Activated CD8-positive, alpha-beta memory T cell treated with anti-CD3 and anti-CD28 coated beads, Interleukin-2, amount 50 U/mL, for 48 hours (primary cell): ENCODE measurements around the gene TARBP2.
A peak's percentile ranks its signal among the peaks of the same experiment; 100 is the strongest.
"Not testable (repeated sequence)": the region's sequence is repeated elsewhere in the genome, so short reads cannot be mapped to it uniquely, and the experiment has no call there.

Experiments
- DNase-seq: peaks from one replicate; pipeline ENCODE4 v3.0.0-alpha.2; 2020

Gene TARBP2

GRCh38 chr12:53476769-53477209 is 24.3 kb upstream of the TARBP2 start:
- DNase-seq: no peak

- DNase-seq: no peak
Measured at GRCh38 chr12:53478865-53479264, 22.2 kb upstream of the TARBP2 start.

- no peak for DNase-seq
Measured at GRCh38 chr12:53479331-53479730, 21.8 kb upstream of the TARBP2 start.

- peak; percentile 56 for DNase-seq
Measured at GRCh38 chr12:53480491-53481442, 20.3 kb upstream of the TARBP2 start.

- DNase-seq: not testable (repeated sequence)
Measured at GRCh38 chr12:53481458-53481857, 19.6 kb upstream of the TARBP2 start.

- peak; percentile 56 for DNase-seq
Measured at GRCh38 chr12:53481939-53482586, 19.0 kb upstream of the TARBP2 start.

GRCh38 chr12:53482626-53483168 is 18.4 kb upstream of the TARBP2 start:
- peak; percentile 73 for DNase-seq

- peak; percentile 75 for DNase-seq
Measured at GRCh38 chr12:53483225-53483978, 17.7 kb upstream of the TARBP2 start.

GRCh38 chr12:53483979-53484377 is 17.1 kb upstream of the TARBP2 start:
- no peak for DNase-seq

GRCh38 chr12:53484686-53485575 is 16.2 kb upstream of the TARBP2 start:
- DNase-seq: no peak

GRCh38 chr12:53485955-53486735 is 14.9 kb upstream of the TARBP2 start:
- no peak for DNase-seq

GRCh38 chr12:53486736-53487487 is 14.2 kb upstream of the TARBP2 start:
- no peak for DNase-seq

GRCh38 chr12:53489242-53489864 is 11.7 kb upstream of the TARBP2 start:
- DNase-seq: no peak

- DNase-seq: no peak
Measured at GRCh38 chr12:53492188-53492587, 8.9 kb upstream of the TARBP2 start.

- DNase-seq: peak; percentile 92
Measured at GRCh38 chr12:53492830-53493609, 8.1 kb upstream of the TARBP2 start.

GRCh38 chr12:53493610-53494391 is 7.3 kb upstream of the TARBP2 start:
- DNase-seq: peak; percentile 58

- DNase-seq: no peak
Measured at GRCh38 chr12:53495903-53496751, 5.0 kb upstream of the TARBP2 start.
